ENCODE results near the gene RHOBTB1.

RHOBTB1 gene

DNA sequence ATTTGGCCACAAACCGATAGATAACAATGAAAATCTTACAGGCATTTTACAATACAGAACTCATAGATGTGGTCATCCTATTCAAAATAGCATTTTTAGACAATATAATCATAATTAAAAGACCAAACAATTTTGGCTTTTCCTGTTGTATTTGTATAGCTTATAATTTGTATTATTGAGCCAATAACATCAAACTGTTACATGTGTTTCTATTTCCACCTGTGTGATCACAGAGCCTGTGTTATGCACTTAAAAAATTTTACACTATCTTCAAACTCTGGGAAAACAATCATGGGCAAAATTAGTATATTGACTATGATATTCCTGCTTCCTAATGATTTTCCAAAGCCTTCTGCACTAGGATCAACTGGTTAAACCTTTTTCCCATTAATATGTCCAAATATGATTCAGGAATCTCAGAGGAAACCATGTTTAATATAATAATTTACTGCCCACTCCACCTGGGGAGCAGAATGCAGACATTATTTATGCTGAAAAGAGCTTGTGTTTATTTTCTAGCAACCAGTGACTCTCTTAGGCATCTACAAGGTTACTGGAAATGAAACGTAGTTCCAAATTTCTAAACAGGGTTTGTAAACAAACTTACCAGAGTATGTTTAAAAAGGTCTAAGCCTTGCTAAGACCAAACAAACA lies 1.7 kb downstream of the RHOBTB1 start:
- no peak for DNase-seq (ENCODE audit: low spot score)

DNA sequence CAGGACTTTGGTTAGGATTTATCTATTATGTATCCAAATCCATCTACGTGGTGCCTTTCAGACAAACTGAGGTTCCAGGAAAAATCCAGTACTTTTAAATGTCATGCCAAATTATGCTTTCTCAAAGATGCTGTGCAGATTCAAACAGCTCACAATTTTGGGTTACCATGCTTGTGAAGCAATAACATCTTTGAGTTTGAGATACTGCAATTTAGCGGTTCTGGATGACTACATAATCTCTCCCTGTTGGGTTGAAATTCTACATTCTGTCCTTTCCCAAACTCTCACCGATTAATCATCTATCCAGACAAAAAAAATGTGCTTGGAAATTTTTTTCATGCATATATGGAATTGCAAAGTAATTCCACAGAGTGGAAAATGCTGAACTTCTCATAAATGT lies 3.5 kb downstream of the RHOBTB1 start:
- no peak for DNase-seq (ENCODE audit: low spot score)

DNA sequence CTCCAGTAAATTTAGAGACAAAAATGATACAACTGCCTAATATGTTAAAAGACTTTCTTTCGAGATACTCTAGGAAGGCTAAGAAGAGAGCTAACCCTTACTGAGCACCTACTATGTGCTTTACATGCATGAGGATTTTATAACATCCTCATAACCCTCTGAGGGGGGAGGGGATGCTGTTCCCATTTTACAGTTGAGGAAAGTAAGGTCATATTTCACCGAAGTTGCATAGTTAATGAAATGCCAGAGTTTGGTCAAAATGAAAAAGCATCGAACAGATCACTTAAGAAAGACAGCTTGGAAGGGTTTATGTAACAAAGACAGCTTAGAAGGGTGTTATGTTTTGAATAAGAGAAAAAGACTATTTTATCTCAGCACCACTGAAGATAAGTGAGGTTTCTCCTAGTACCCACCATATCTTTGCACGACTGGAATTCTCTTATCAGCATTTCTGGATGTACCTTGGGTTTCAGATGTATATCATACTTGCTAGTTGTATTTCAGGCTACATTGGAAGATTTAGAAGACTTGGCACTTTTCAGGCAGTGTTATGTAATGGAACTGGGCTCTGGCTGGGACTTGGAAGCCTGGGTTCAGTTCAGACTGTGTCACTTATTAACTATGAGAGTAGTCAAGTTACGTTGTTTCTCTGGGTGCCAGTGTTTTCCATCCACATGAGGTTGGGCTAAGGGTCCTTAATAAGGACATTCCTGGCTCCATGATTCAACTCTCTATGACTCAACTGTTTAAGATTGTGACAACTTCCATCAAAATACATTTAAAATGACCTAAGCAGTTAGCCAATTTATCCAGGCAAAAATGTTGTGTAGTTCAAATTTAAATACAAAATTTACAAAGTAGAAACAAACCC lies 6.0 kb downstream of the RHOBTB1 start:
- no peak for DNase-seq (ENCODE audit: low spot score)

DNA sequence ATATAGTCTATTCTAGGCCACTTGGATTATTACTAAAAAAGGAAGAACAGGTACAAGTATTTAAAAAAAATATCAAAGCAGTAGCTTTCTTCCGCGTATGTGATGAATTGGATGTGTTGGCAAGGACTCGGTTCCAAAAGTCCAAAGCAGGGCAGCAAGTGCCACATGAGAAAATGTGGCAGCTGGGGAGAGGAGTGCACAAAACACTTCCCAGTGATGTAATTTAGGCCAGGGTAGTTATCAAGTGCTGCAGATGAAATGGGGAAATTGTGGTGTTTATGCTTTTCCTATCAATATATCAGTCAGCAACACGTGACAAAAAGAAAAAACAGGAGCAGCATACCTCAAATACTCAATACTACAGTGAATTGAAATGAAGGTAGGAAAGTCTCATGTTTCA lies 7.0 kb downstream of the RHOBTB1 start:
- DNase-seq (ENCODE audit: low spot score), result no peak

DNA sequence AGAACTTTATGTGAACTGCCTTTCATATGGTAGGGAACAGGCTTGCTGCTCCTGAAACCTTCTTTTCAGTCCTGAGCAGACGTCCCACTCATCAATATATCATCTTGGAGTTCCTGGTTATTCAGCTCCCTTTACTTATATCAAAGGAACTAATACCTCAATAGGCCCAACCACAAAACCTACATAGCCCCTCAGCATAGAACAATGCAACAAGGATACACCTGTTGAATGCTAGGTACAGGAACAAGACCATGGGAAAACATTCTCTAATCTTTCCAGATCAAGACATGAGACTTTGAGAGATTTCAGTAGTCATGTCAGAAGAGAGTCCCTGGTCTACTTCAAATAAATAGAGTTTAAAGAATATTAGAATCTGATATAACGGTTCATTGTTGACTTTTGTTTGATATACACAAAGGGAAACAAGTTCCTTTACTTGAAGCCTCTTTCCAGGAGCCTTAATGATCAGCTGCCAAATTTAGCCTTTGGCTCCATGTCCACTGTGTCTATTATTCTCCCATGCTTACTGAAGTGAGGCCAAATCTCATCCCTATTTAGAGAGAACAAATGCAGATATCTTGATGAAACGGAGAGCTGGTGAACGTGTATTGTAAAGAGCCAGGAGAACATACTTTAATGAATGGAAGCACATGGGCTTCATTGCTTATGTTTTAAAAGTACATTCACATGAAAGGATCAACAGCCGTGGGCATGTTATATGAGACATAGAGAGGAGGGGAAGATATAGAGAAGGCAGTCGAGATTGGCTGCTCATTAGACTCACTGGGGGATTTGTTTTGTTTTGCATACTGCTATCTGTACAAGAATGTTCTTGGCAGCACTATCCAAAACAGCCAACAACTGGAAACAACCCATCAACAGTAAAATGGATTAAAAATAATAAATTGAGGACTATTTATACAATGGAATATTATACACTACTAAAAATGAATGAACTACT lies 9.5 kb downstream of the RHOBTB1 start:
- no peak for DNase-seq (ENCODE audit: low spot score)

DNA sequence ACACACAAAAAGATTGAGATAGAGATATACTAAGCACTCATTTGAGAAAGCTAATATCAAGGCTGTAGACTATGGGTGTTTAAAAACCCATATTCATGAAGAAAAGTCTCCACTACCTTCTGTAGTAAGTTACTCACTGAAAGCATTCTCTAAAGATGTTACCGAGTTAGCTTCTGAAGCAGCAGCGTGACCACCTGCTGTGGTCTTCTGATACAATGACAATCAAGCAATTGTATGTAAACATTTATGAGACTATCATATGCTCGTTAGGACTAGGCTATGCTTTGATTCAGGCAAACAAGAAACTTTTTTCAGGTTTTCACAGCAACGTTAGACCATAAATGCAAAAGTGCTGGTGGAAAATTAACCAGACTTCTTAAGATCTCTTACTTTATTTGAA lies 11.2 kb downstream of the RHOBTB1 start:
- DNase-seq (ENCODE audit: low spot score), result no peak

DNA sequence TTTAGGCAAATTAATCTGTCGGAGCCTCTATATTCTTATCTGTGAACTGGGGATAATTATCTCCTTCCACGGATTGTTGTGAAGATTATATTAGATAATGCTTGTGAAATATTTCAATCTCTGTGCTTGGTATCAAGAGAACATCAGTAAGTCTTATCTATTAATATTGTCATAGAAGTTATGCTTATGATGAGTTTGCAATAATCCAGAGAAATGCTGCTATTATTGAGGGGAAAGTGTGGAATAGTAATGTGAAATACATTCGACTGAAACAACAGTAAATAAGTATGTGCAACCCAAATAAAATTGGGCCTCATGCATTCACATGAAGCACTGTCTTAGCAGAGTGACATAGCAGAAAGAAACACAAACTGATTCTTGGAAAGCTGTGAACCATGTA lies 13.7 kb downstream of the RHOBTB1 start:
- DNase-seq (ENCODE audit: low spot score), result no peak

DNA sequence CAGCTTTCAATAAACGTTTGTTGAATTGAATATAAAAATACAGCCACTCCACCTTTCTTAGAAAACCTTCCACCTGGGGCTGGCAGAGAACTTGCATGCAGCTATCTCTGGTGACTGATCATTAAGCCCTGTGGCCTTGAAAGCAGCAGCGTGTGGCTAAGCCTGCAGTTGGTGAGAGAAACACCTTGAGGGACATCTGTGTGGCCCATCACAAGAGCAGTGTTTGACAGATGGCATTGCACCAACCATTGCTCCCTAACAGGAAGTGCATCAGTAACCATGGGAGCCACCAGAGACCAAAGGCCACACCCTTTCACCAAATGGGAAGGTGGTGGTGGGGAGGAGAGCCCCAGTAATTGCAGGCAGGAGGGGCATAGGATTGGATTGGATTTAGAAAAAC lies 22.4 kb downstream of the RHOBTB1 start:
- DNase-seq (ENCODE audit: low spot score), result no peak

DNA sequence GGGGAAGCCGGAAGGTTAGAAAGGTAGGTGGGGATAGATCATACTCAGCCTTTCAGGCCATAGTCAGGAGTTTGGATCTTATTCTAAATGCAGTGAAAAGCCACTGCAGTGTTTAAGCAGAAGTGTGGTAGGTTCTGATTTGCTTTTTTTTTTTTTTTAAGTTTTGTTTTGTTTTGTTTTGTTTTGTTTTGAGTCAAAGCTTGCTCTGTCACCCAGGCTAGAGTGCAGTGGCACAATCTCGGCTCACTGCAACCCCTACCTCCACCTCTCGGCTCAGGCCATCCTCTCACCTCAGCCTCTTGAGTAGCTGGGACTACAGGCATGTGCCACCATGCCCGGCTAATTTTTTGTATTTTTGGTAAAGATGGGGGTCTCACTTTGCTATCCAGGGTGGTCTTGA lies 23.5 kb downstream of the RHOBTB1 start:
- DNase-seq (ENCODE audit: low spot score), result no peak

DNA sequence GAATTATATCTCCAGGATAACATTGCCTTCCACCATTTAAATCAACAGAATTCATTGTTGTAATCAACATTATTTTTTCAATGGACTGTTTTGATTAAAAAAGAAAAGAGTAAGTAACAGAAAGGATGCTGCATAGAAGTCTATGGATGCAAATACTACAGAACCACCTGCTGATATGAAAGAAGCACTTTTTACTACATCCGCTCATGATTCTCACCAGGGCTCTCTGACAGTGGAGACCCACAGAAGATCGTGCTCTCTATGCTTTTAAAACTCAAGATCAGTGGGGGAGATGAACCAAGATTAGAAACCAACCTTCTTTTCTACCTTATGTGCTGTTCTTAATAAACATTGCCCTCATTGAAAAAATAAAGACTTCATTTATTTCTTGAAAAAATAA lies 24.4 kb downstream of the RHOBTB1 start:
- DNase-seq (ENCODE audit: low spot score), result no peak

DNA sequence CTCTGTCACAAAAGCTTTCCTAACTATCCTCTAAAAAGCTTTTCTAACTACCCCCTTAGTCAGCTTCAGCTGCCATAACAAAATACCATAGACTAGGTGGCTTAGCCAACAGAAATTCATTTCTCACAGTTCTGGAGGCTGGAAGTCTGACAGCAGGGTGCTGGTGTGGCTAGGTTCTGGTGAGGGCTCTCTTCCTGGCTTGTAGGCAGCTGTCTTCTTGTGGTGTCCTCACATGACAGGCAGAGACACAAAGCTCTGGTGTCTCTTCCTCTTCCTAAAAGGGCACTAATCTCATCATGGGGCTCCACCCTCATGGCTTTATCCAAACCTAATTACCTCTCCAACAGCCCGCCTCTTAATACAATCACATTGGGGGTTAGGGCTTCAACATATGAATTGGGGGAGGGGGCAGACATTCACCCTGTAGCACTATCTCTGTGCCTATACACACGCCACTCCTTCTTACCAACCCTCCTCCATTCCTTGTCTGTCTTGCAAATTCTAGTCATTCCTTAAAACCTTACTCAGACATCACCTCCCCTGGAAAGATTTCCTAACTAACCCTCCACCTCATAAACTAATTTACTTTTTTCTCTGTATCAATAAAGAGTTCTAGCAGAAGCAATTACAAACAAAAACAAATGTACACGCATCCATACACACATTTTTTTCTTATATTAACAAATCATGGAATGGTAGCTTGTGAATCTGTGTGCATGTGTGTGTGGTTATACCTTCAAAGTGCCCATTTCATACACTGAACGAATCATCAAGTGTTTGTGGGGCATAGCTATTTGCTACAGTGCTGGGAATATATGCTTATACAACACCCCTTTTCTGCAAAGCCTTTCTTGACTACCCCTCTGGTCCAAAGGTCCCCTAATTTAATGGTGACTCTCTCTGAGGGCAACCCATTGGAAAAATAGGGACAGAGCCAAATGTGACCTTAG lies 26.4 kb downstream of the RHOBTB1 start:
- DNase-seq (ENCODE audit: low spot score), result no peak

DNA sequence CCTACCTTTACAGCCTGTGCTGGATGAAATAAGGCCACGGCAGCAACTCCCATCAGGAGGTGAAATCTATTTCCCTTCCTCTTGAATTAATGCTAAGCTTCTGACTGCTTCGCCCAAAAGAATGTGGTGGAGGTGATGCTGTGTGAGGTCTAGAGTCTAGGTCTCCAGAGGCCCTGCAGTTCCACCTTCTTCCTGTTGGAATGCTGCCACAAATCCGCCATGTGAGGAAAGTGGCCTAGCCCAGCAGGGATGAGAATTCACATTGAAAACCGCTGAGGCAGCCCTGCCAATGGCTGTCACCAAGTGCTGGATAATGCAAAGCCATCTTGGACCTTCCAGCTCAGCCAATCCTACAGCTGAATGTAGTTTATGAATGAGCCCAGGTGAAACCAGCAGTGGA lies 28.0 kb downstream of the RHOBTB1 start:
- DNase-seq (ENCODE audit: low spot score), result no peak

DNA sequence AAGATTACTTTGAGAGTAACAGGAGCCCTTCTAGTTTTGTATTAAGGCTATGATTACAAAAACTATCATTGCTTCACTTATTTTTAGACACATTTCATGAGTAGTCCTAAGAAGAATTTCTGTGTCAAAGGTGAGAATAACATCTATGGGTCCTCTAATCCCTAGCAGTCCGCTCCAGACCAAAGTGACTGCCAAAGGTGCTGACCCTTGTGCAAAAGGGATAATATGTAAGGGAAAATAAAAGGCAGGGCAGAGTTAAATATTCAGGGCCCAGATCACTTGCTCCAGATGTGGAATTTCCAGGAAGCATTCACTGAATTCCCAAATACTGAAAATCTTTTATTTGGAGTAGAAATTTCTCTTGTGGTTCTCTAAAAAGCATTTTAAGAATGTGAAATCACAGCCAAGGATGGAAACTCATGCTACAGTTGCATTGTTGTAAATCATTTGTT lies 29.3 kb downstream of the RHOBTB1 start:
- DNase-seq (ENCODE audit: low spot score), result no peak

DNA sequence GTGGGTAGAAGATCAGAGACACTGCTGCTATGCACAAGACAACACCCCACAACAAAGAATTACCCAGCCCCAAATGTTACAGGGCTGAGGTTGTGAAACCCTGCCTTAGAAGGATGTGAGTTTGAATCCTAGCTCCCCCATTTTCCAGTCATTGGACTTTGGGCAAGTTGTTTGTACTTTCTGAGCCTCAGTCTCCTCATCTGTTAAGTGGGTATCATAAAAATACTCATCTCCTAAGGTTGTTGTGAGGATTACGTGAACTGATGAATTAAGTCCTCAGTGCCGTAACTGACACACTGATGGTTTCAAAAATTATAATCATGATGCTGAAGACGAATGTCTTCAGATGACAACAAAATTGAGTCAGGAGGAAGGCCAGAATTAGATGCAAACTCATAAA lies 30.3 kb downstream of the RHOBTB1 start:
- no peak for DNase-seq (ENCODE audit: low spot score)

DNA sequence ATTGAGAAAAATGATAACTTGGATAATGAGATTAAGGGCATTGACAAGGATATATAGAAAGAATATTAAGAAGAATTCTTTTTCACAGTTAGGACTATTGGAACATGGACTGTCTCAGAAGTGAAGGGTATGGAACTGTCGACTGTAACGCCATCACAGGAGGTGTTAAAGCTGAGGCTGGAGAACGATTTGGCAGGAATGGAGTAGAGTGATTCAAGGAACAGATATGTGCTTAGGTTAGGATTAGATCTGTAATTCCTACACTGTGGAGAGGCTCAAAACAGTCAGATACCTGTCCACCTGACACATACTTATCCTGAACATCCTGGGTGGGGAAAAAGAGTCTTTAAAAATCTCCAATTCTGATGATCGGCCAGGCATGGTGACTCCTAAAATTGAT lies 30.9 kb downstream of the RHOBTB1 start:
- no peak for DNase-seq (ENCODE audit: low spot score)

DNA sequence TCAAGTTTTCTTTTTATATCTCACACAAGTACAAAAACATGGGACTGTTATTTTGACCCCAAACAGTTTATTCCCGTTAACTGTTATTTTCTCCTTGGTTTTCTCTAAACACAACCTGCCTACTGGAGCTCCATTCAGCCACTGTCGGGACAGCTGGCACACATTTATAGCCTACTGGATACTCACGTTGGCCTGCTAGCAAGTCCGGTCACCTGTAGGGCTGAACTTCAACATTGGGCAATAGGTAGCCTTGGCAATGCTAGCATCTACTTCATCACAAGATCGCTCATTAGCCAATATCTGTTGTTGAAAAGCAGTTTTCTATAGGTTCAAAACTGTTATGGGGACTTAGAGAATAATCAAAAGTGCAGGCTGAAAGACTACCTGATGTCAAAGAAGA lies 32.3 kb downstream of the RHOBTB1 start:
- DNase-seq (ENCODE audit: low spot score), result no peak

DNA sequence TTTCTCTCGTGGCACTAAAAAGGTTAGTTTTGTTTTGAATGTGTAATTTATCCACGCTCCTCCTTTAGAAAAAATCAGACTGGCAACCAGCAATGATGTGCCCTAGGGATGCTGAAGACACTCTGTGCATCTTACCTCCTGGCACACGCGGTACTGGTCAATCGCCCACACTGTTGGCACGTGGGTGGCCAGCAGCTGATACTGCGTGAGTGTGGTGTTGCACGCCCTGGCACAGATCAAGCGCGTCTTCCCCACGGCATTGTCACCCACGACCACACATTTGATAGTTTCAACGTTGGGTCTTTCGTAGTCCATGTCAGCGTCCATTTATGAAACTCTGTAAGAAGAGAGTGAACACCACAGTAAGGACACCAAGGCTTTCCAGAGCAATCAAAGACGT lies 32.8 kb downstream of the RHOBTB1 start:
- DNase-seq (ENCODE audit: low spot score), result no peak

DNA sequence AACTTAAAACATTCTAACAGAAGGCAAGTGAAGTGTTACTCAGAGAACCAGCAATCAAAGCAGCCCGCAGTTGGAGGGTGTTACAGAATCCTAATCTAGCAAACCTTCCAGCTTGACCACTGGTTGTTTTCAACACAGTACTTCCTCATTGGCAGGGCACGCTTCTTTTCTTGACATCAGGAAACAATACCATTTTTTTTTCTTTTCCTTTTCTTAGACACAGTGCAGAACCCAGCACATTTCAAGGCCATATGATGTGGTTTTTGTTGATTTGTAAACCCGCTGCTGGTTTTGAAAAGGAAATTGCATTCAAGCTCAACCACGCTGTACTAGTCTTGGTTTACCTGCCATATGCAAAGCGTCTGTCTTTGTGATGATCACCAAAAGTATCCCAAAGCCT lies 33.4 kb downstream of the RHOBTB1 start:
- DNase-seq (ENCODE audit: low spot score), result no peak

DNA sequence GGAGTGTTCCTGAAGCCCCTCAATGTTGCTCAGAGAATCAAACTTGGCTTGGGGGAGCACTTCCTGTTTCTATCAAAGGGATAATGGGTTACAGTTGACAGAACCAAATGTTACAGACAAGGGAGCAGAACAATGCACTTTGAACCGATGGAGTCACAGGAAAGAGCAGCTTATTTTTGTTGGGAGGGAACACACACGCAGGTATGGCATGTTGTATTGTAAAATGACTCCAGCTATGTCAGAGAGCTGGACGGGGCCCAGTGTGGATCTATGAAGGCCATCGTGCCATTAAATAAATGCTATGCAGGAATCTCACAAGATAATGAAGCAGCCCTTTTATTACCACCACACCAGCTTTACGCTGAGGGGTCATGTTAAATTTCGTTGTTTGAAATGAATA lies 35.1 kb downstream of the RHOBTB1 start:
- no peak for DNase-seq (ENCODE audit: low spot score)

DNA sequence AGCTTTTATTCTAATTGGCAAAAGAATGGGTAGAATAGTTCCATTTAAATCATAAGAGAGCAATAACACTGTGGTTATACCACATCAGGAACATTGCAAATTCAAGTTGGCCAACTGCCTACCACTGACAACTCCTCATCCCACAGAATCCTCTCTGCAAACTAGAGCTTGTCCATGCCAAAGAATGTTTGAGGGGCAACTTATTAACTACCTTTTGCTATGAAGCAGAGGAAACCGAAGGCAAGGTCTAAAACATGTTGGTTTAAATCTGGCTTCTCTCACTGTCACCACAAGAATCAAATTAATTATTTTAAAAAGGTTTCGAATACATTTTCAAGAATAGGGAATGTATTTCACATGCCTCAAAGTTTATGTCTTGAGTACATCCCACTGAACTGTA lies 36.0 kb downstream of the RHOBTB1 start:
- no peak for DNase-seq (ENCODE audit: low spot score)

DNA sequence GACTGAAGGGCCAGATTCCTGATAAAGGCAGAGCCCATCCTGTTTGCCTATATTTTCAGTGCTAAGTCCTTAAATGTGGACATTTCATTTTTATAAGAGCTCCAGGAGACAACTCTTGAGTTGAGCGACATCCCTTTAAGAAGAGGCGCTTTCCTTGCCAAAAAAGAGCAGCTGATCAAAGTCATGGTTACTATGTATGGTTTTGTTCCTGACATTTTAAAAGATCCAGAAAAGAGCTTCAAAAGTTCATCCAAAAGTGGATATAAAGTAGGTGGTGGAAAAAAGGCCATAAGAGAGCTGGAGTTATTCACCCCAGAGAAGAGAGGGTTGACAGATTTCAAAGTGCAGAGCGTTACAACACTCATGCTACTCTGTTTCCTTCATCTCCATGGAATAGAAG lies 36.7 kb downstream of the RHOBTB1 start:
- DNase-seq (ENCODE audit: low spot score), result no peak
